MM.1S (cell line): Measurements from ENCODE around the gene HABP2.

Experiments used
- DNase-seq: peaks from one replicate; pipeline ENCODE4 v3.0.0-alpha.2; 2015
- H2AFZ ChIP-seq: fragments of 300-600 bp; sonication (generic); 2 replicates; pipeline ENCODE4 v1.6.0; 2016; ENCODE audit warnings: antibody characterized with exemption, low read length
- H3F3A ChIP-seq: fragments of 300-600 bp; sonication (generic); 2 replicates; pipeline ENCODE4 v1.6.1; 2016; ENCODE audit warnings: mild to moderate bottlenecking, antibody characterized with exemption, low read length, moderate library complexity, mixed read lengths; ENCODE audit not compliant: insufficient read depth
- H3K27ac ChIP-seq: fragments of 300-600 bp; sonication (generic); 2 replicates; pipeline ENCODE4 v1.5.1; 2016; ENCODE audit warnings: mild to moderate bottlenecking, low read length
- H3K27me3 ChIP-seq: fragments of 300-600 bp; sonication (generic); replicated peaks from 2 replicates; pipeline ENCODE4 v1.6.0; 2016; ENCODE audit warnings: low read length; ENCODE audit not compliant: insufficient read depth
- H3K36me3 ChIP-seq: fragments of 300-600 bp; sonication (generic); replicated peaks from 2 replicates; pipeline ENCODE4 v1.6.1; 2016; ENCODE audit warnings: mild to moderate bottlenecking, low read length, mixed read lengths; ENCODE audit not compliant: insufficient read depth
- H3K4me1 ChIP-seq: fragments of 300-600 bp; sonication (generic); 2 replicates; pipeline ENCODE4 v1.6.1; 2016; ENCODE audit warnings: low read length, mixed read lengths
- H3K4me2 ChIP-seq: fragments of 300-600 bp; sonication (generic); 2 replicates; pipeline ENCODE4 v1.6.0; 2016; ENCODE audit warnings: low read depth, low read length
- H3K4me3 ChIP-seq: fragments of 300-600 bp; sonication (generic); 2 replicates; pipeline ENCODE4 v1.5.1; 2016; ENCODE audit warnings: low read length, mixed read lengths
- H3K79me2 ChIP-seq: fragments of 300-600 bp; sonication (generic); 2 replicates; pipeline ENCODE4 v1.6.1; 2016; ENCODE audit warnings: mixed run types, low read length, mixed read lengths
- H3K9ac ChIP-seq: fragments of 300-600 bp; sonication (generic); 2 replicates; pipeline ENCODE4 v1.6.1; 2016; ENCODE audit warnings: low read length, mixed read lengths
- H3K9me2 ChIP-seq: fragments of 300-600 bp; sonication (generic); replicated peaks from 2 replicates; pipeline ENCODE4 v1.6.1; 2016; ENCODE audit warnings: mild to moderate bottlenecking, low read length, mixed read lengths; ENCODE audit not compliant: insufficient read depth
- H3K9me3 ChIP-seq: fragments of 300-600 bp; sonication (generic); replicated peaks from 2 replicates; pipeline ENCODE4 v1.6.1; 2016; ENCODE audit warnings: mild to moderate bottlenecking, low read length, mixed read lengths; ENCODE audit not compliant: insufficient read depth
- H4K20me1 ChIP-seq: fragments of 300-600 bp; sonication (generic); 2 replicates; pipeline ENCODE4 v1.6.1; 2016; ENCODE audit warnings: mild to moderate bottlenecking, low read length, moderate library complexity, mixed read lengths; ENCODE audit not compliant: insufficient read depth
- EZH2 ChIP-seq: fragments of 300-600 bp; sonication (generic); optimal IDR thresholded peaks from 2 replicates; pipeline ENCODE3; 2017; ENCODE audit warnings: low read depth, mild to moderate bottlenecking, antibody characterized with exemption, low read length, mixed read lengths
- EZH2phosphoT487 ChIP-seq: fragments of 300-600 bp; sonication (generic); IDR thresholded peaks from 2 replicates; pipeline ENCODE4 v1.6.1; 2018; ENCODE audit warnings: antibody characterized with exemption, low read length
- TF ChIP-seq, protein P1 (sequence below): fragments of 300-600 bp; sonication (generic); IDR thresholded peaks from 2 replicates; pipeline ENCODE4 v1.5.1; 2016; ENCODE audit warnings: antibody characterized with exemption, low read length, mixed read lengths

Gene HABP2

GRCh38 chr10:113603057-113603777 is 50.4 kb downstream of the HABP2 start:
- Histone ChIP-seq H3K9me2 (no peaks in the 10 kb centered on the region), H3K4me1 (no peaks in the 10 kb centered on the region), H3K9ac (no peak overlapping the region), H3F3A (no peaks in the 10 kb centered on the region), H3K79me2 (no peaks in the 10 kb centered on the region), H3K36me3 (no peaks in the 10 kb centered on the region), H3K27me3 (no peaks in the 10 kb centered on the region), H2AFZ (no peak overlapping the region), H4K20me1 (no peaks in the 10 kb centered on the region), H3K4me3 (no peak overlapping the region), H3K4me2 (no peak overlapping the region), H3K27ac (no peak overlapping the region), H3K9me3 (no peaks in the 10 kb centered on the region)
- no peak for DNase-seq
- TF ChIP-seq, protein P1, sequence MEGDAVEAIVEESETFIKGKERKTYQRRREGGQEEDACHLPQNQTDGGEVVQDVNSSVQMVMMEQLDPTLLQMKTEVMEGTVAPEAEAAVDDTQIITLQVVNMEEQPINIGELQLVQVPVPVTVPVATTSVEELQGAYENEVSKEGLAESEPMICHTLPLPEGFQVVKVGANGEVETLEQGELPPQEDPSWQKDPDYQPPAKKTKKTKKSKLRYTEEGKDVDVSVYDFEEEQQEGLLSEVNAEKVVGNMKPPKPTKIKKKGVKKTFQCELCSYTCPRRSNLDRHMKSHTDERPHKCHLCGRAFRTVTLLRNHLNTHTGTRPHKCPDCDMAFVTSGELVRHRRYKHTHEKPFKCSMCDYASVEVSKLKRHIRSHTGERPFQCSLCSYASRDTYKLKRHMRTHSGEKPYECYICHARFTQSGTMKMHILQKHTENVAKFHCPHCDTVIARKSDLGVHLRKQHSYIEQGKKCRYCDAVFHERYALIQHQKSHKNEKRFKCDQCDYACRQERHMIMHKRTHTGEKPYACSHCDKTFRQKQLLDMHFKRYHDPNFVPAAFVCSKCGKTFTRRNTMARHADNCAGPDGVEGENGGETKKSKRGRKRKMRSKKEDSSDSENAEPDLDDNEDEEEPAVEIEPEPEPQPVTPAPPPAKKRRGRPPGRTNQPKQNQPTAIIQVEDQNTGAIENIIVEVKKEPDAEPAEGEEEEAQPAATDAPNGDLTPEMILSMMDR, result no peak
- TF ChIP-seq EZH2phosphoT487 (no peak), EZH2 (no peak)

DNA sequence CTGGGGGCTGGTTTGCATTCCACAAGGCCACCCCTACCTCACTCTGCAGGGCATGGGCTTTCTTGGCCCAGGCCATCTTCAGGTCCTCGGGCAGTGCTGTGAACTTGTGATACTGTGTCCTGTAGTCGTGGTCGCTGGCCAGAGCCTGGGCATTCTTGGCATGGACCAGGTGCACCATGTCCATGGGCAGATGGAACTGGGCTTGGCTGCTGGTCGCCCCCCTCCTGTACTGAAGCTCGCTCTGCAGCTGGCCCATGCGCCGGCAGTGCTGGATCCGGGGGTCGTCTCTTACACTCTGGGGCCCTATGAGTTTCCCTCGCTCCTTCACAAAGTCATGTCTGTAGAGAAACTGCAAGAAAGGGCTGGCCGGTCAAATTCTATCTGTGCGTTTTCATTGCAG is 51.7 kb downstream of the HABP2 start:
- Histone ChIP-seq H3K9me3 (no peaks in the 10 kb centered on the region), H3K9me2 (no peaks in the 10 kb centered on the region), H3K9ac (no peak overlapping the region), H4K20me1 (no peaks in the 10 kb centered on the region), H3K36me3 (no peaks in the 10 kb centered on the region), H3K27ac (no peak overlapping the region), H3K79me2 (no peaks in the 10 kb centered on the region), H3F3A (no peaks in the 10 kb centered on the region), H3K27me3 (no peaks in the 10 kb centered on the region), H3K4me3 (no peak overlapping the region), H3K4me1 (no peaks in the 10 kb centered on the region), H2AFZ (no peak overlapping the region), H3K4me2 (no peak overlapping the region)
- no peak for TF ChIP-seq EZH2phosphoT487
- TF ChIP-seq, protein P1, result no peak
- TF ChIP-seq EZH2, result no peak
- DNase-seq, result no peak

DNA sequence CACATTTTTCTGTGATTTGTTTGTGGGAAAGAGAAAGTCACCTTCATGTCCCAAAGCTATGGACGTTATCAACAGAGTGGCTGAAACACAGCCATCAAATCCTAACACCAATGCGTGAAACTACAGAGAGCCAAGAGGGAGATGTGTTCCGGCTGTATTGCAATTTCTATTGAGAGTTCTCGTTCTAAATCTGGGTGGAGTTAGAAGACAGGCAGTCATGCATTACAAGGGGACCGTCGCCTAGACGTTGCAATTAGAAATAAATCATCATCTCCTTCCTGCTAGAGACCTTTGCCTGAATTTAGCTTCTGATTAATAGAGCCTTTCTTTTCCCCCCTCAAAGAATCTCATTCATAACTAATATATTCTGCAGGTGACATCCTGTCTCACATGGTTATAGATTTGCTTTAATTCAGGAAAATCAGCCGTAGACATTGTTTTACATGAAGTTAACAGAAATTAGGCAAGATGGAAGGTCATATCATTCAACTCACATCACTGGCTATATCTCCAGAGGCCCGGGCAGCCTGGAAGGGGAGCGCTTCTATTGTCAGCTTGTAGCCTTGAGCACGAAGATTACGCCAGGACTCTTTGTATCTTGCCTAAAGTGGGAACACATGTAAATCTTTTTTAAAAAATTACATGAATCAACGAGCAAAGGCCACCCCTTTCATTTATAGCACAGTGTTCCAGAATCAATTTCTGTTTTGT is 52.6 kb downstream of the HABP2 start:
- Histone ChIP-seq H3K4me1 (no peaks in the 10 kb centered on the region), H3K9me3 (no peaks in the 10 kb centered on the region), H3K4me3 (no peak overlapping the region), H3F3A (no peaks in the 10 kb centered on the region), H3K9me2 (no peaks in the 10 kb centered on the region), H3K4me2 (no peak overlapping the region), H3K9ac (no peak overlapping the region), H3K27me3 (no peaks in the 10 kb centered on the region), H4K20me1 (no peaks in the 10 kb centered on the region), H3K36me3 (no peaks in the 10 kb centered on the region), H3K79me2 (no peaks in the 10 kb centered on the region), H3K27ac (no peak overlapping the region), H2AFZ (no peak overlapping the region)
- no peak for DNase-seq
- TF ChIP-seq, protein P1, result no peak
- TF ChIP-seq EZH2phosphoT487 (no peak), EZH2 (no peak)
